NCI-H1092 (cell line): ENCODE measurements around the gene CFAP58.

Experiments
- DNase-seq: peaks from one replicate; lab custom pipeline; 2025; lab: John Stamatoyannopoulos, UW

The CFAP58 gene

DNA sequence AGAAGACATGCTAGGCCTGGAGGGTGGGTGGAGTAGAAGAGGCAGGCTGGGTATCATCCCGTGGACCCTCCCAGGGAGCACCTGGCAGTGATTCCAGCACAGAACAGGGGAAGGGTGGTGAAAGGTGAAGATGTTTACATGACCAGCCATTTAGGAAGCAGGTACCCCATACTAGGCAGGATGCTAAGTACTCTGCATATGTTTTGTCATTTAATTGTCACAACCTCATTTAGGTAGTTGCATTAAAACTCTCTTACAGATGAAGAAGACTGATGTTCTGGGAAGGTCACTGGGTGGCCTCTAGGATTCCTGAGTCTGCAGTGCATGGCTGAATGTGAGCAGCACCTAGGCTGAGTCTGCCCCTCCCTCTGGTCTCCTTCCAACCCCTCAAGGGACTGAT lies 30.5 kb upstream of the CFAP58 start:
- DNase-seq: no peak

- no peak for DNase-seq
Observed at GRCh38 chr10:104323760-104324201, 29.9 kb upstream of the CFAP58 start.

DNA sequence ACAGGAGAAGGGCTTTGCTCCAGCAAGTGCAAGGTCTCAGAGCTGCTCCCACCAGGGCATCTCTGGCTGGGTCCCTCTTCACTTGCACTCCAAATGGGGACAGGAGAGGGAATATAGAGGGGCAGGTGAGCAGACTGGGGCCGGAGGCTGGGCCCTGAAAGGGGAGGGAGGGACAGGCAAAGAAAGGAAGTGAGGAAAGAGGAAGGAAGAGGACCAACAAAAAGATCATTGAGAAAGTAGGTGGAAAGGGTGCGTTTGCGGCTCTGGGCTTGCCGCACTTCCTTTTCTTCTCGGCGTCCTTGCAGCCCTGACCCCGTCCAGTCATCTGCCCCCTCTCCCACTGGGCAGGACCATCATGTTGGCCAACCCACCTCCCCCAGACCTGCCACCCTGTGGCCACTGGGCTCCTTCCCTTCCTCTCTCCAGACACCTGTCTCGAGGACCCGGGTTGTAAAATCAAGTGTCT lies 29.4 kb upstream of the CFAP58 start:
- no peak for DNase-seq

GRCh38 chr10:104324931-104325330 lies 28.7 kb upstream of the CFAP58 start:
- no peak for DNase-seq

DNA sequence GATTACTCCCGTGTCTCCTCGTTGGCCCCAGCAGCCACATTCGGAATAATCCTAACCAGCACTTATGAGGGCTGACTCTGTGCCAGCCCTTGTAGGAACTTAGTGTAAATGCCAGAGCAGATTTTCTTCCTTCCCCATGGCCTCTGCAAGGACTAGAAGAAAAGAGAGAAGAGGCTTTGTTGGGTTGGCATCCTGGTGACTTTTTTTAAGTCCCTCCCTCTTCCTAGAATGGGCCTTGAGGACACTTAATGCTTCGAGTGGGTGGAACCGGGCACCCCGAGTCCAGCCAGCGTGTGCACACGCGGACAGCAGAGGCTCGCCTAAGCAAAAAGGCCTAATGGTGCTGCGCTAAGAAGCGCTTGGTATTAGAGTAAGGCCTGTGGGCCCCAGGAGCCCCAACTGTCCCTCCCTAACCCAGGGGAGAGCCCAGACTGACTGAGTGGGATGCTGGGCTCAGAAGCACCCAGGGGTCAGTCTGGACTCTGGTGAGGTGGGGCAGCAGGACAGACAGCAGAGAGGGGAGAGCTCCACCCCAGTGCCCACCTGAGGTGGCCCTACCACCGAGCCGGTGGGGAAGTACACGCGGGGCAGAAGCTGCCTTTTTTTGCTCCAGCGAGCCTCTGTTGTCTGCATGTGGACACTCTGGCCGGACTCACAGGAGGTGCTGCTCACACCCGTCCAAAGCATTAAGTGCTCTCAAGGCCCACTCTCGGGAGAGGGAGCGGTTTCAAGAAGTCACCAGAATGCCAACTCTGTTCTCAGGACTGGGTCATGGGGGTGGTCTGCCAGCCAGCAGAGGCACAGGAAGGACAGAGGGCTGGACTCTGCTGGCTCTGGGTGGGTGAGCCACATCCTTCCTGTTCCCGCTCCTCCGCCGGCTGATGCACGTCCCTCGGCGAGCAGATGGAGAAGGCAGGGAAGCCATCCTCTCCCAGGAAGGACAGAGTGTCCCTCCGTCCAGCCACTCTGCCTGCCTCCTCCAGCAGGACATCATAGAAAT lies 27.9 kb upstream of the CFAP58 start:
- DNase-seq: no peak

DNA sequence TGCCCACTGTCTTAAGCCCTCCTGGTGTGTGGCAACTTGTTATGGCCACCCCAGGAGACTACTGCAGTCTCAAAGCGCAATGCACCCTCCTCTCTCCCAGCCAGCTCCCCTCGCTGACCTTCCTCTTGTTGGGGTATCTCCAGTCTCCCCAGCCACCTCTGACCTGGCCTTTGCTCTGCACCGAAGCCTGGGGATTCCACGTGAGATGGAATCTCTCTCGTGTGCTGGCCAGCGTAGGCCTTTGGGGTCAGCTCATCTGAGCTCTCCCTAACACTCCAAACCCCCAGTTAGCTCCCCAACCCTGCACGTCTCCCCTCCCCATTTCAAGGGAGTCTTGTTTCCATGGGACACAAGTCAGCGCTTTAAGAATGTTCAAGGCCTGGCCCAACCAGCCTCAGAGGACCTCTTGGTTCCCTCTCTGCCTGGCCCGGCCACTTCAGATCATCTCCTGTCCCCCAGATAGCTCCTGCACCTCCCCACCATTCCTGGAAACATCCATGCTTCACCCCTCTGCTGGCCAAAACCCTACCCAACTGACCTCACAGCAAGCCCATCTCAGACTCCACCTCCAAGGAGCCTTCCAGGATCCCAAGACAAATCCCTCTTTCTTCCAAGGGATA lies 26.5 kb upstream of the CFAP58 start:
- DNase-seq: no peak

- DNase-seq: no peak
Observed at GRCh38 chr10:104327745-104328645, 25.6 kb upstream of the CFAP58 start.

- no peak for DNase-seq
Observed at GRCh38 chr10:104328646-104328895, 25.1 kb upstream of the CFAP58 start.

DNA sequence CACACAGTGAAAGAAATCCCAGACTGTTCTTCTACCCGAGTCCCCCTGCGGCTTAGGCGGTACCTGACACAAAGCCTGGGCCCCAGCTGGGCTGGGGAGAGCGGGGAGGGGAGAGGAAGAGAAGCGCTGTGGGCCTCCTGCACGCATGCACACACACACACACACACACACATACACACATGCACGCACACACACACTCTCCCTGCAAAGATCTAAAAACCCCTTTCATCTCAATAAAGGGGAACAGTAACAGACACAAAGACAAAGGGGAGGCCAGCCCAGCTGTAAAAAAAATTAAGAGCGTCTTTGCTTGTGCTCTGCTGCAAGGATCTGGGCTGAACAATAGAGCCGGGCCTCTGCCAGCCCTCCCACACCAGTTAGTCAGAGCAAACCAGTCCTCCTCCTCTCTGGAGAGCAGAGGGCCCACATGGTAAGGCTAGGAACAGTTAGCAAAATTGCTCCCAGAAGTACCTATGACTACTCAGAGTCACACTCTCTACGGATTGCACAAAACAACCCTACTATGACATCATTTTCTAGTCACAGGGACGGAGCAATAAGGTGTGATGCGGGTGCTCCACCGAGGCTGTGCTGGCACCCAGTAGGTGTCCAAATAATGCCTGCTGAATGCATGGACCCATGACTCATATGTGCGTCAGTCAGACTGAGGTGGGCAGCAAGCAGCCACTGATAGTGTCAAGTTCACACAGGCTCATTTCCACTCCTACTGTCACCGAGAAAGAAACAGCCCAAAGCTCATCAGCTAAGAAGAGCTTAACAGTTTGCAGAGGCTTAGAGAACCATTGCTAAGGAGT lies 24.5 kb upstream of the CFAP58 start:
- DNase-seq: no peak

GRCh38 chr10:104329735-104330134 lies 23.9 kb upstream of the CFAP58 start:
- no peak for DNase-seq

DNA sequence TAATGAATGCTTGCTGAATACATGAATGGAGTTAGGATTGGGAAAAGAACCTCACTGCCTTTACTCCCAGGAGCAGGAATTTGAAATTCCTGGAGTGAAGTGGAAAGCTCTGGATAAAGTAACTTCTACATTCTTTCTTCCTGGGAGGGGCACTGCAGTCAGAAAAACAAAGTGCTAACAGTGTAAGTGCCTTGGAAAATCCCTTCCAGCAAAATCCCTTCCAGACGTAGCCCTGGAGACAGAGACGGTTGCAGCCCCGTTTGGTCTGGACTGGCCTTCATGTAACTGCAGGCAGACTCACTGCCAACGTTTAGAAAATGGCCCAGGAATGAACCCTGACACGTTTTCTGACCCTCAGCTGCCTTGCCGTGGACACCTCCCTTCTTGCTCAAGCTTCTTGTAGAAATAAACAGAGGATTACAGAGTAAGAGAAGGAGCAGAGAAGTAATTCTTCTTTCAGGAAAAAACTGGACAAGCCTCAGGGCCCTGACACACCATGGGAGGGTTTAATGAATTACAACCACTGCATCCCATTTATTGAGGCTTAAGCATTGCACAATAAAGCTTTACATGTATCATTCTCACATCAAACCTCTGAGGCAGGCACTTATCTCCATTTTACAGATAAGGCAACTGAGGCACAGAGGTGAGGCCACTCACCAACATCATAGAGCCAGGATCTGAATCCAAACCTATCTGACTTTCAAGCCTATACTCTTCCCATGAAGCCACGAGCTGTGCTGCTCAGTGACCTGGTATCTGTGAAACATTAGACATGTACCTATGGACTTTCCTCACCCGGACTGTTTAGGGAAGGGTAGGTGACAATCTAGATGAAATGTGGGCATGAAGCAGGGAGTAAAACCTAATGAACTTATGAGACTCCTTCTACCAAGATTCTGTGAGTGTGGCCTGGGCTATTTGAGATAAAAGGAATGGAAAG lies 23.2 kb upstream of the CFAP58 start:
- no peak for DNase-seq

GRCh38 chr10:104331208-104331838 lies 22.3 kb upstream of the CFAP58 start:
- peak; percentile 30 for DNase-seq

DNA sequence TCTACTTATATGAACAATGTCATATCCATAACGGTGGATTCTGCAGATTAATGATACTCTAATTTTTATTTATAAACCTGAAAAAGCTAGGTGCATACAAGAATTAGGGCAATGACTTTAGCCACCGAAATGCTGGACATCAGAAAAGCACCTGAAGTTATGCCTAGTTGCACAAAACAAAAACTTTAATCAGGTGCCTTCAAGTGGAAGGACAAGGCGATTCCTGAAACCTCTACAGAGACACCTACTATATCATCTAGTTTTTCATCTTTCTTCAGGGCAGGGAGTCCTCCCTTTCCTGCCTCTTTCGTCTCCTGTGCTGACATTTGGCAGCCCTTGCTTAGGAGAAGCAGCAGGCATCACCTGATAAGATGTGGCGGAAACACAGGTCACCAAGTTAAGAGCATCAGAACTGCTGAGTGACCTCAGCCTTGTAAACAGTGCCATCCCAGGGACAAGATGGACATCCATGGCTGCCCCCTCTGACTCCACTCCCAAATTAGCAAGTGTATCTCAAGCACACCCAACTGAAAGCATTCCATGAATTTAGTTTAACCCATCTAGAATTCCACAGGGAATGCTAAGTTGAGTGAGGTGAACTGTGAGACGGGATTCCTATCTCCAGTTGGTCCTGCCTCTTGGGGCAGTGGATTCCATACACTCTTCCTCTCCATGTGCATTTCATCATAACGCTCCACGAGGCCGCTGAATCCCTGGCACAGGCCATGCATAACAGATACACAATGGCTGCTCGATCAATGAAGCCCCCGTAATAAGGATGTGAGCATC lies 21.2 kb upstream of the CFAP58 start:
- DNase-seq: no peak

DNA sequence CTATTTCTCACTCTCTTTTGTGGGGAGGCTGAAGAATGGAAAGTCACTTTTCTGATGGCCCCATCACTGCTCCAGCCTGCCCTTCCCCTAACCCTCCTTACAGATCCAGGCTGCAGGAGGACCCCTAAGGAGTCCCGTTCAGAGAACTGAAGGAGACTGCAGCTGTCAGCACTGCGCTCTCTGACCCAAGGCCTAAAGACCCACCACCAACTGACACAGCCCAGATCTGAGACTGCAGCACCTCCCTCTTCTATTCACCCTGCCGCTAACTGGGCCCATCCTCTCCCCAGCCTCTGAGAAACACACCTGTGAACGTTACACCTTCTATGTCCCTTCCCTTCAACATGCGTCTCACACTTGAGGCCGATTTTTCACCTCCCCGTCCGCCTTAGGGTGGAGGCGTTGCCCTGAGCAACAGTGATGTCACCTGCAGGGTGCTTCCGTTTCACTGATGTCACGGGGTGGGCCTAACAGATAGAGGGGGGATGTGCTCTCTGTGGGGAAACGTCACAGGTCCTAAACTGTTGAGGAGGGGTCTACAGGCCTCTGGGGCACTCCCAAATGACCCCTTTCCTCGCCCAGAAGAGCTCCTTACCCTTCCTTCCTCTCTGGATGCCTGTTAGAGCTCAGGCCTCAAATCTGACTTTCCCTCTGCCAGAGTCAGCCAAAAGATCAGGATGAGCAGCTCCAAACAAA lies 20.5 kb upstream of the CFAP58 start:
- no peak for DNase-seq

DNA sequence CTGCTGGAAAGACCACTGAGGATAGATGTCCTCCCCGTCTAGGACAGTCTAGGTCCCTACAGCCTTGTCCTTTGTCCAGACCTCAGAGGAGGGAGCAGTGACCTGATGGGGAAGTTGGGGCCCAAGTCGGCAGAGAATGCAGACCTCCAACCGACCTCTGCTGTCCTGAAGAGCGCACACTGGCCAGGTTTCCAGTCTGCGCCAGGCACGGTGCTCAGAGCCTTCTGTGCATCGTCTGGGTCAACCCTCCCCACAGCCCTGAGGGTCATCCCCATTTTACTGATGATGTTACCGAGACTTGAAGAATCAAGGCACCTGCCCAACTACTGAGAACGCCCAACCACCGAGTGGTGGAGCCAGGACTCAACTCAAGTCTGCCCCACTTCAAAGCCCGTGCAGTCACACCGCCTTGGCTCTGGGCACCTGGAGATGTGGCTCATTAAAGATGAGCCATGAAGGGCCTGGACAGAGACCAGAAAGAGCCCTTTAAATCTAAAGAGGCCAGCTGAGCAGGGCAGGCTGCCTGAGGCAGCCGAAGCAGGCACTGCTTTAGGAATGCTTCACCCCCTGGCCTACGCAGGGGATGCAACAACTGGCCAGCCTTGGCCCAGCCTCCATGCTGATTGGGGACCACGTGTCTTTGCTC lies 19.8 kb upstream of the CFAP58 start:
- no peak for DNase-seq

DNA sequence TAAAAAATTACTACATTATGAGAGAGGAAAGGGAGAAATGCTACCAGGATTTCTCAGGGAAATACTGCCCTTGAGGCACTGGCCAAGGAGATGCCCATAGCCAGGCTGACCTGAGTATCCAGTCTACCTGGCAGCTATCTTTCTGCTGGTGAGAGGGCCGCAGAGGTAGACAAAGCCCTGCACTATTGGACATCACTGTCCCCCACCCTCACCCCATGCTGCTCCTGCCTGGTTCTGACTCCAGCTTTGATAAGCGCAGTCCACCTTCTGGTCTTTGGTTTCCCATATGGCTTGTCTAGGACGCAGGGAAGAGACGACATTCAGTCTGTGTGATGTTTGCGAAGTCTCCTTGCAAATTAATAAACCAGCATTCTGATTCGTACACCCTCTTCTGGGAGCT lies 19.1 kb upstream of the CFAP58 start:
- DNase-seq: no peak

- DNase-seq: no peak
Observed at GRCh38 chr10:104334965-104335650, 18.5 kb upstream of the CFAP58 start.
